HG03442 (cell line): ENCODE measurements around the gene TTC24.

Experiments used
- ATAC-seq: cut with Tn5 transposase; IDR thresholded peaks from one replicate; pipeline ENCODE4 v1.9.1; 2021; ENCODE audit warnings: mild to moderate bottlenecking, moderate library complexity; ENCODE audit not compliant: unreplicated experiment

TTC24 gene

DNA sequence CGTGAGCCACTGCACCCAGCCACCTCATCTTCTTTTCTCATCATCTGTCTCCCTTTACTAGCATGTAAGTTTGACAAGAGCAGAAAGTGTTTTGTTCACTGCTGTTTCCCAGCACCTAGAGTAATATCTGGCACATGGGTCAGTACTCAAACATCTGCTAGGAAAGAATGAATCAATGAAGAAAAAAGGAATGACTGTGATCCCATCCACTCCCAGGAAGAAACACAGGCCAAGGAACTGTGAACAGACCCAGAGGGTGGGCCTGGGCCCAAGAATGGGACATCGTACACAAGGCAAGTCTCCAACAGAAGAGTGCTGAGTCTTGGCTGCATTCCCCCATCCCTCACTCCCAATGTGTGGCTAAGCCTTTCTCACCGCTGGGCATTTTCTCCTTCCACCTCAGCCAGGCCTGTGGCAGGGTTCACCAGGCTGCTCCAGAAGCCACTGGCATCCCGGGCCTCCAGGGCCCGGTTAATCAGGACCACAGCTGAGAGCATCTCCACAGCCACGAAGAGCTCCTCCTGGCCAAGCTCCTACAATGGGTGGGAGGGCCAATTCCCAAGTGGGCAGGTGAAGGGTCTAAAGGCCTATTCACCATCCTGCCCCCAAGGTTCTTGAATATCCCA is 25.6 kb upstream of the TTC24 start:
- no peak for ATAC-seq

DNA sequence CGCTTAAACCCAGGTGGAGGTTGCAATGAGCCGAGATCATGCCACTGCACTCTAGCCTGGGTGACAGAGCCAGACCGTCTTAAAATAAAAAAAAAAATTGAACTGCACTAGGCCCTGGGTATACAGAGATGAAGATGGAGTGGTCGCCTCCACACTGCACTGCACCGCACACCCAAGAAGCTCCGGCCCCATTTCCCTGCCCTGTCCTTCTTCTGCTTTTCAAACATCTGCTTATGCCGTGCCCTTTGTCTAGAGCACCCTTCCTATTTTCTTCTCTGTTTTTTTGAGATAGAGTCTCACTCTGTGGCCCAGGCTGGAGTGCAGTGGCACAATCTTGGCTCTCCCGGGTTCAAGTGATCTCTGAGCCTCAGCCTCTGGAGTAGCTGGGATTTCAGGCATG is 24.6 kb upstream of the TTC24 start:
- ATAC-seq: no peak

DNA sequence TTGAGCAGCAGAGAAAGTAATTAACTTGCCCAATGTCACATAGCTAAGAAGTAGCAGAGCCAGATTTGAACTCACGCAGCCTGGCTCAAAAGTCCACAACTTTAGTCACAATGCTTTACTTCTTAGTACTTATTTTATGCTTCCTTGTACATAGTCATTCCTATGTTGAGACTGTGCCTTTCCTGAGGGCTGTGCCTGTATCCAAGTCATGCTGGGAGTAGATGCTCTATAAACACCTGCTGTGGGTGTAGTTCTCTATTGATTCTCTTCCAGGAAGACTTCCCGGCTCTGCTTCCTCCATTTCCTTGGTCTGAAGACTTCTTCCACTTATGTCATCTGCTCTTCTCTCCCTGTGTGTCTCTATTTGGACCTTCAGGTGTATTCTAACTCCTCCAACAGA is 23.8 kb upstream of the TTC24 start:
- ATAC-seq: no peak

DNA sequence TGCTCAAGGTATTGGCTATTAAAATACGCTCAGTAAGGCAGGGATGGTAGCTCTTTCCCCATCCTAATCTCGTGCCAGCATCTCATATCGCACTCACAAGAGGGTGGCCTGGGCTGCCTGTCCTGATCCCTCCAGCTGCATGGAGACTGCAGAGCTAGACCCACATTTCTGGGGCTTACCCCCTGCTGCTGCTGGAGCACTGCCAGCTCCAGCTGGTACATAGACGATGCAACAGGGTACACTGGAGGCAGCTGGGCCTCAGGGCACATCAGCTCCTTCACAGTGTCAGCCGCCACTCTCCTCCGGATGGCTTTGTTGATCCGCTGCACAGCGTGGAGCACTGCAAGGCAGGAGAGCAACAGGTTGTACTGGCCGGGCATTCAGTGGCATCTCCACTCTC is 23.2 kb upstream of the TTC24 start:
- no peak for ATAC-seq

DNA sequence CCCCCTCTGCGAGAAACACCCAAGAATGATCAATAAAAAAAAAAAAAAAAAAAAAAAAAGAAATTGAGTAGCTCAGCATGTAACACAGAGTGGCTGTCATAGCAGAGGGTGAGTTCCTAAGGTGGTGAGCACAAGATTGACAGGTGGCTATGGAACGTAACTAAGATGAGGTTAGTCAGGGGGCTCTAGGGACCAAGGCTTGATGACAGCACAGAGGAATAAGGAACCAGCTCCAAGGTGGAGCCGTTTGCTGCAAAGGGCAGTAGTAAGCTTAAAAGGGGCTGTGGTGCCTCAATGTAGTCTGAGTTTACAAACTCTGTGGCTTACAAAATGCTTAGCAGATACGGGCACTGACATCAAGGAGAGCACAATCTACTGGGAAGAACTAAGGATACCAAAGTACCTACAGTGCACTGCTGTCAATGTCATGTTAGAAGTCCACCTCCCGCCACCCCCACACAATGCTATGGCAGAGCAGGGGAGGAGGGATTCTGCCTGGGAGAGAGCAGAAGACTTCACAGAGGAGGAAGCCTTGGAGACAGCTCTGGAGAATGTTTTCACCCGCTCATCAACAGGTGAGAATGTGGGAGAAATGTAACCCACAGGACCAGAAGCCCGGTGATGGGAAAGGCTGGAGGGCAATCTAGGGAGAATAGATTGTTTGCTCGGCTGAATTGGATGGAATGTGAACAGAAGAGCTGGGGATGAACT is 20.3 kb upstream of the TTC24 start:
- no peak for ATAC-seq

DNA sequence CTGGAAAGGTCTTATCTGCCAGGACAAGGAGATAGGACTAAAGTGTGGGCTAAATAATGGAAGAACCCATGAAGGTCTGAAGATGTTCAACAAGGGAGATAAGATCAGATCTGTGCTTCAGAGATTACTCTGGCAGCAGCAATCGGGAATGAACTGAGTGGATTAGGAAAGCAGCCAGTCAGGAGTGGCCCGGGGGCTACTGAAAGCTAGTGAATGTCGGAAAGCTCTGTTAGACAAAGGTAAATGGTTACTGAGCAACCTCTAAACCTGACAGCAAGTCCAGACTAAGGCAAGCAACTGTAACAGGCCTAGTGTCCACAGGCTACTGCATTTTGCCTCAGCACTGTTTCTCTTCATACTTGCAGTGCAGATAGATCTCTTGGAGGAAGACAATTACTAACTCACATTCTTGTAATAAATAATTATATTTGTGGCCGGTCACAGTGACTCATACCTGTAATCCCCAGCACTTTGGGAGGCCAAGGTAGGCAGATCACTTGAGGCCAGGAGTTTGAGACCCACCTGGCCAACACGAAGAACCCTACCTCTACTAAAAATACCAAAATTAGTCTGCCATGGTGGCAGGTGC is 19.6 kb upstream of the TTC24 start:
- no peak for ATAC-seq

DNA sequence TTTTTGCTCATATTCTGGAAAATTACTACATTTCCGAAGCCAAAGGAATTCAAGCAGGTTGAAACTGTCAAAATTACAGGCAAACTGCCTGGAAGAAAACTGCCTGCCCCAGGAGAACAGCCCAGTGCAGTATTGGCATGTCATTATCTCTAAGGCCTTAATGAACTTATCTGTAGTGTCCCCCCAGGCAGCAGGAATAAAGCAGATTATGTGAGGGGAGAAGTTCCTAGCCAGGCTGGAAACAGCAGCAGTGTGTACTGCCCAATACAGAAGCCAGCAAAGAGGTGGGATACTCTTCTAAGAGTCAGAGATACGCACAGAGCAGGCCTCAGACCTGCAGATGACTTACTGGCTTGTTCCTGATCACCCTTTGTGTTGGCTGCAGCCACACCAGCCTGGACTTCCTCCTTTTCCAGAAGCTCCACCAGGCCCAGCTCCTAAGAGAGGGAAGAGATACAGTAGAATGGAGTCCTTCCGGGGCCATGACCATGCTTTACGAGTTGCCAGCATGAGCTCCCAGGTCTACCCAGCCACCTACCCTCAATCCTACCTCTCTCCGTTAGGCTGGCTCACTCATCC is 18.8 kb upstream of the TTC24 start:
- no peak for ATAC-seq

DNA sequence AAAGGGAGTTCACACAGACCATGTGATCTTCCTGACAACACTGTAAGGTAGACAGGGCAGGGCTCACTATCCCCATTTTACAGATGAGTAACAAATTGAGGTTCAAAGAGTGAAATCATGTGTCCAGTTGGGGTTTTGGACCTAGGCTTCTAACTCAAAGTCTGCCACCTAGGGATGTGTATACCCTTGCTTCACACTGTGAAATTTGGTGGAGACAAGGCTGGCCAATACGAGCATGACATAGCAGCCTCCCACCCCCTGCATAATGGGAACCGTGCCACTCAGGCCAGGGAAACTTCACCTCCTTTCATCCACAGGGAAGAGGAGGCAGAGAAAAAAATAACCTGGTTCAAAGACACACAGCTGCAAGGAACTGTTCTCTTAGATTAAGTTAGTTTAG is 14.0 kb upstream of the TTC24 start:
- ATAC-seq: no peak

DNA sequence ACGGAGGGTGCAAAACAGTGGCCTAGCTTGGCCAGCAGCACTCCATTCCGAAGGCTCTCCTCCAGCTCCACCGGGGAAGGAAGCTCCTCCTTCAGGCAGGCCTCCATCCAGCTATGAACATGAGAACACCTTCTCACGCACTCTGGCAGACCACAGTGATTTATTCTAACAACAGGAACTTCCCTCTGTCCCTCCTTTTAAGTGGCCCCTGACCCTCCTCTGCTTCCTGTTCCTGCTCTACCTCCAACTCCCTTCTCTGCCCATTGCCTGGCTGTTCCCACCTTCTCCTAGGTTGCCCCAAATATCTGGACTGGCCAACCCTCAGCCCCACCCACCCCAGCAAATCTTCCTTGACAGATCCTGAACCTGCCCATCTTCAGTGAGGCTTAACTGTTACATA is 13.1 kb upstream of the TTC24 start:
- ATAC-seq: no peak

DNA sequence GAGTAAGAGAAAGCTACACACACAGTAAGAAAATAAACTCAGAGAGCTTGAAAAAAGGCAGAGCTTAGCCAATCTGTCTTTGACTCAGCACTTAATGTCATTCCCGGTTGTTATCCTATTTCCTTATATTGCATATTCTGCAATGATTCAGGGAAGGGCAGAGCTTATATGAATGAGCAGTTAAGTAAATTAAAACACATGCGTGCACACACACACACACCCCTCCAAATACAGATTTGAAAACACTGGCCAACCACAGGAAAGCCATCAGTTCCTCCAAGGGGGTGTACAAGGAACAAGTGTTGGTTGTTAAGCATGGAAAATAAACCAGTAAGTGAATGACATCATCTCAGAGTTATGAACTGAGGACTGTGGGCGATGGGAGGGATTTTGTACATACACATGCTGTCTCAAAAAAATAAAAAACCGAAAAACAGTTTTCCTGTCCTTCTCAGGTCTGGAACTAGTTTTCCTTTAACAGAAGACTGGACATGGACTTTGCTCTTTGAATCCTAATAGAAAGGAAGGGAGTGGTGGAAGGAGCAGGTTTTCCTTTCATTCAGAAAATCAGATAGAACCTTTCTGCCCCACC is 8.2 kb upstream of the TTC24 start:
- ATAC-seq: no peak

DNA sequence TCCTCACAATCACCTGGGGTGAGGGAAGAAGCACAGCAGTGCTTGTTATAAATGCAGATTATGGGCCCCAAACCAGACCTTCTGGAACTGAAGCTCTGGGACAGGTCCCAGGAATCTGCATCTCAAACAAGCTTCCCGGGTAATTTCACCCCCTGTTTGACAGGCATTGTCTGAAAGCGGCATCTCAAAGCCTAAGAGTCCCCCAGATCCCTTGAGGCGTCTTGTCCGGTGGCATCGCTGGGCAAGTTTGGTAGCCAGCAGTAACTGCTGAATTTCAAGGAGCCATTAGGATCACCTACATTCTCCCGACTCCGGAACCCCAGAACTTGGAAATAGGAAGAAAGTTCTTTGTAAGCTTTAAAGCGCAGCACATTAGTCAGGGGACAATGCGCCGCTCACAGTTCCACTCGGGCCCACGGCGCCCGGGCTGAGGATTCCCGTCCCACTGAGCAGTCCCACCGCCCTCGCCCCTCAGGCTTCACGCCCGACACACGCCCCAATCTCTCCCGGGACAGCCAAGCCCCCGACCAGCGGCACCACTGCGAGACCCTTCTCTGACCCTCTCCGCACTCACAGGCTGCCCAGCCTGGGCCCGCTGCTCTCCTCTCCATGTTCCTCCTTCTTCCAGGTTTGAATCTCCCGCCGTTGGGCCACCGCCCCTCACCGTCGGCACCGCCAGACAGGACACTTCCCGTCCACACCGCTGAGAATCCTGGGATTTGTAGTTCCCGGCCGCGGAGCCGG is 7.4 kb upstream of the TTC24 start, which contains the start of gene IQGAP3:
TSS of gene IQGAP3 (minus strand) at position 647 of the 744 bp plus-strand sequence. CDS start at position 611, 36 bp downstream.
- ATAC-seq: no peak

DNA sequence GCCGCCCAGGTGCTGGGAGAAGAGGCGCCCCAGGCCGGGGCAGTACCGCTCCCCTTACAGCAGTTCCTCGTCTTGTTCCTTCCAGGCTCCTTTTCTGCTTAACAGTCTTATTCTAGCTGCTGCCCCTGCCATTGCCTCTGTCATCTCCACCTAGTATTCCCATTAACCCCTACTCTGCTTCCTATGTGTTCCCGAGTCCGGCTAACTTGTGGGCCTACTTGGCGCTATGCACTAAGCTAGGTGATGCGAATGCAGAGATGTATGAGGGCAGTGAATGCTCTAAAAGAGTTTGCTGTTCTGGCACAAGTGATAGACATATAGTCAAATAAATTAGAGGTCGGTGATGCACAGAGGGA is 6.9 kb upstream of the TTC24 start:
- no peak for ATAC-seq

DNA sequence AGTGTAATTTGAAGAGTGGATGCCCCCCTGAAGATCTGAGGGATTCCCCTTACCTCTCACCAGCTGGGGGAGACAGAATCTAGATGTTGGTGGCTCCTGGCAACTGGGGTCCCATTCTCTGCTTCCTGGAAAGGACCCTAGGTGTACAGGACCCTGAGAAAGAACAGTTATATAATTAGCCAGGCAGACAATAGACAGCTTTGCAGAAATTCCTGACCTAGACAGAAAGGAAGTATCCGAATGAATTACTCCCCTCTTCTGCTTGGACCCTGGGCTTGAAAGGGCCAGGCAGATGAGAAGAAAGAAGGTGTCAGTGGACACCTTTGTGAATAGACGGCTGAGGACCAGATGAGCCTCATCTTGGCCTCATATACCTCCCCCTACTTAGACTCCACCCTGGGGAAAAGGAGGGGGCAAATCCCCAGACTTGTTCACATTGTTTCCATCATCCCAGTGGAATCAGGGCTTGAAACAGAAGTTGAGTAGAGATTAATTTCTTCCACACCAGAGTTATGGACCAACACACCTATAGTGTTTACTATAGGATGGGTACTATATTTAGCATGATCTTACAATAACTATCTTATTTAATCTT is 5.4 kb upstream of the TTC24 start:
- no peak for ATAC-seq

DNA sequence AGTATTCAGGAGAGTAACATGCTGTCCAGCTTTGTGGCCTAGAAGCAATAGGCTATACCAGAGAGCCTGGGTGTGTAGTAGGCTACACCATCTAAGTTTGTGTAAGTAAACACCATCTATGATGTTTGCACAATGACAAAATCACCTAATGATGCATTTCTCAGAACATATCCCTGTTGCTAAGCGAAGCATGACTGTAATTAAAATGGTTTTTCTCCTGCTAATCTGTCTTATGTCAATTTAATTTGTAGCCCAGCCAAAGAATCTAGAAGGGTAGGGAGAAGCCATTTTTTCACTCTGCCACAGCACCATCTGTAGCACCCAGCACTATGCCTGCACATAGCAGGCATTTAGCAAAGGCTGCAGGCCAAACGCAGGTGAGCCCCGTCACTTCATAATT is 2.0 kb upstream of the TTC24 start:
- ATAC-seq: no peak

DNA sequence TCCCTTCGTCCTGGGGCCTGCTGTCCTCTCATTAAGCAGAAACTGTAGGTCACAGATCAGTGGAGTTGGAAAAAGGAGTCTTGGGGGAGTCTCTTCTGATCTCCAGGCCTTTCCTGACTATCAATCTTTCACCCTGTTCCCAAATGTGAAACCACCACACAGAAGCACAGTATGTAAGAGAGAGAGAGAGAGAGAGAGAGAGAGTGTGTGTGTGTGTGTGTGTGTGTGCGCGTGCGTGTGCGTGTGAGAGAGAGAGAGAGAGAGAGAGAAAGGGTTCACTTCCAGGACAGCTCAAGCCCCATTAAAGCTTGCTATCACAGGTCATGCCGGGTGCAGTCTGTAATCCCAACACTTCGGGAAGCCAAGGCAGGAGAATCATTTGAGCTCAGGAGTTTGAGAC is 1.5 kb upstream of the TTC24 start:
- ATAC-seq: no peak

DNA sequence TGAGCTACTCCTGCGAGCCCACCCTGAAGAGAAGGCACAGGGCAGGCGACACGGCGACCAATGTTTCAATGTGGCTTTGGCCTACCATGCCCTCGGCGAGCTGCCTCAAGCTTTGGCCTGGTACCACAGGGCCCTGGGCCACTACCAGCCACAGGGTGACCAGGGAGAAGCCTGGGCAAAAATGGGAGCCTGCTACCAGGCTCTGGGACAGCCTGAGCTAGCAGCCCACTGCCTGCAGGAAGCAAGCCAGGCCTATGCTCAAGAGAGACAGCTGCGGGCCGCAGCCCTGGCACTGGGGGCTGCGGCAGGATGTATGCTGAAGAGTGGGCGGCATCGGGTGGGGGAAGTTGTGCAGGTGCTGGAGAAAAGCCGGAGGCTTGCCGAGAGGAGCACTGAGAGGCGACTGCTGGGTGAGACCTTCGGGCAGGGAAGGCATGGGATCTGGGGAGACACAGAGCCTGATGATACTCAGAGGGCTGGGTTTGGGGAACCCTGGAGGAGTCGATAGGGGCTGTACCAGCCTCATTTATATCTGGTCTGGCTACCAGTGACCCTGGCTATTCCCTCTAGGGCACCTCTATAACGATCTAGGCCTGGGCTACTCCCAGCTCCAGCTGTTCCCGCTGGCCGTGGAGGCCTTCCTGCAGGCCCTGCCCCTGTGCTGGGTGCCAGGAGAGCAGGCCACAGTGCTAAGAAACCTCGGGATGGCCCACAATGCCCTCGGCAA is 2.3 kb downstream of the TTC24 start:
- no peak for ATAC-seq

DNA sequence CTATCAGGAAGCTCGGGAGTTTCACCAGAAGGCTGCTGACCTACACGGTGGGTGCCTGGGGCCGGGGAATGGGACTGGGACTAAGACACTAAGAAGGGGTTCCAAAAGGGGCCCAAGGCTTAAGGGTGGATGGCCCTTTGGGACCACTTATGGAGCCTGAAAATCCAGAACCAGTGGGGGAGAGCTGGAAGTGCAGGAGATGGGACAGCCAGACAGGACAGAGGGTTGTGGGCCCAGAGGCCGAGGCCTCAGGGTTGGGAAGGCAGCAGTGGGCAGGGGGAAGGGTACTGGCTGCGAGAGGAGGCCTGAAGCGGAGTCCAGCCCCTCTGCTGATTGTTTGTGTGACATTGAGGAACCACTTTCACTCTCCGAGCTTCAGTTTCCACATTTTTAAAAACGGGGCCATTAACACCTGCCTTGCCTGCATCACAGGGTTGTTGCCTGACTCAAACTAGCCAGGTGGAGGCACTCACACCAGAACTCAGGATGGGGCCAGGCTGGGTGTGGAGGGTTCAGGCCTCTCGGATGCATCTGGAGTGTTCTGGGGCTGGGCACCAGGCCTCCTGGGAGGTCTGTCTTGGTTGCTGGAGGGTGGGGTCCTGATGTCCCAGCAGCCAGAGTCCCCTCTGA is 3.0 kb downstream of the TTC24 start:
- no peak for ATAC-seq

DNA sequence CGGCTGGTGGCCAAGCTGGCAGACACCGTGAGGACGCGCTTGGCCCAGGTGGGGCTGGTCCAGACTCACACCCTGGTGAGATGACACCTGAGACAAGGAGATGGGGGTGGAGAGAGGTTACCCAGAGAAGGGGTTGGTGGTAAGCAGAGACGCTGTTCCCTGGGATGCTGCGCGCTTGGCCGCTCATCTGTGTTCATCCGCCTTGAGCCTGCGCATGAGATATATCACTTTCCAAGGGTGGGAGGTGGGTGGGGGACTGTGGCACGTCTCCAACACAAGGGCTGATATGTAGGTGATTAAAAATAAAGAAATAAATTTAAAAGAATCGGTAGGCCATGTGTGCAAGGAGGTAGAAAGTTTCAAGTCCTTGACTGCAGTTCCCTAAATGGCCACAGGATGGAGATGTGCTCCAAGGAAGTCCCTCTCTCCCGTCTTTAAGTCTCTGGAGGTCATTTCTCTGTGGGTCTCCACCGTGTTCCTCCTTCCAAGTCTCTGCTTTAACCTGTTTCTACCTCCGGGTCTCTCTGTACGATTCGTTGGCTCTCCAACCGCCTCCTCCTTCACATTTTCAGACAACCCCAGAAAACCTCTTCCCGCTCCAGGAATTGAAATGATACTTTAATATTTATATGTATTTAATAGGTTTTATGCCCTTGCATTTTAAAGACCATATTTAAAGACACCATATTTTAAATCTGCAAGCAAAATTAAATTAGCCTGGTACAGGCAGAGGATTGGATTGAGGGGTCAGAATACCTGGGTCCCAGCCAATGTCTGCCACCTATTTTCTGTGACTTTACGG is 4.5 kb downstream of the TTC24 start:
- no peak for ATAC-seq

DNA sequence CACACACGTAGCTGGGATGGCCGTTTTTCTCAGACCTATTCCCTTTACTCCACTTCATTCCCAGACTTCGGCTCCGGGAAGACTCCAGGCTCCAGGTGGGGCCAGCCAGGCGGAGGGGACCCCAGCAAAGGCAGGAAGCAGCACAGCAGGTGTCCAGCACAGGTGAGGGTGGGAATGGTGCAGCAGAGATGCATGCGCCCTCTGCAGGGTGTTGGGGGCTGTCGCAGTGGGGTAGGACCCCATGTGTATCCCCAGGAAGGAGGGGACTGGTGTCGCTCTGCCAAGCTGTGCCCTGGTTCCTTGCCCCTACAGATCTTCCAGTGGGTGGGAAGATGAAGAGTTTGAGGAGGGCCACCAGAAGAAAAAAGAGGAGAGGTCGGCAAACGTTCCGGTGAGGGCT is 5.3 kb downstream of the TTC24 start:
- ATAC-seq: no peak
